Panc1 (cell line): ENCODE measurements around the gene CNTRL.

Experiments
- CTCF ChIP-seq: fragments of 450-650 bp; IDR thresholded peaks from 2 replicates; pipeline ENCODE4 v1.5.1; 2017; ENCODE audit warnings: mild to moderate bottlenecking
- POLR2AphosphoS5 ChIP-seq: IDR thresholded peaks from 2 replicates; pipeline ENCODE4 v1.6.1; 2012; ENCODE audit warnings: mild to moderate bottlenecking, low read depth, low read length, moderate library complexity
- REST ChIP-seq, 2 experiments: IDR thresholded peaks; 2 replicates each; pipeline ENCODE4 v1.6.1; 2011 to 2012; ENCODE audit warnings: low read depth in 2 of 2, control low read depth in 1 of 2, low read length in 1 of 2, mild to moderate bottlenecking in 1 of 2, moderate library complexity in 1 of 2; ENCODE audit not compliant: insufficient read depth in 1 of 2
- SIN3A ChIP-seq: IDR thresholded peaks from 2 replicates; pipeline ENCODE4 v1.6.1; 2012; ENCODE audit warnings: low read depth, mild to moderate bottlenecking, low read length, moderate library complexity, borderline replicate concordance; ENCODE audit not compliant: insufficient read depth
- TCF7L2 ChIP-seq: IDR thresholded peaks from 2 replicates; pipeline ENCODE4 v1.6.1; 2011; ENCODE audit warnings: mild to moderate bottlenecking, low read depth, low read length, inconsistent platforms

GRCh38 chr9:121178676-121179372 lies 104.1 kb downstream of the CNTRL start:
- TF ChIP-seq CTCF (no peak), TCF7L2 (no peak), POLR2AphosphoS5 (no peak), REST (IDR thresholded peaks at IDR 0.05; ENCODE audit: insufficient read depth in 1 of 2, low read depth in 2 of 2, low read length in 1 of 2) (no peak), SIN3A (no peak)
